ENCODE data around the gene OR52A5.

Gene OR52A5

DNA sequence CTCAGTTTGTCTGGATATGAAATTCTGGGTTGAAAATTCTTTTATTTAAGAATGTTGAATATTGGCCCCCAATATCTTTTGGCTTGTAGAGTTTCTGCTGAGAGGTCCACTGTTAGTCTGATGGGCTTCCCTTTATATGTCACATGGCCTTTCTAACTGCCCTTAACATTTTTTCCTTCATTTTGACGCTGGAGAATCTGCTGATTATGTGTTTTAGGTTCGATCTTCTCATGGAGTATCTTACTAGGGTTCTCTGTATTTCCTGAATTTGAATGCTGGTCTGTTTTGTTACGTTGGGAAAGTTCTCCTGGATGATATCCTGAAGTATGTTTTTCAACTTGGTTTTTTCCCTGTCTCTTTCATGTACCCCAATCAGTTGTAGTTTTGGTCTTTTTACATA is 22.8 kb downstream of the OR52A5 start:
- DNase-seq (ENCODE audit: low read depth), result no peak

DNA sequence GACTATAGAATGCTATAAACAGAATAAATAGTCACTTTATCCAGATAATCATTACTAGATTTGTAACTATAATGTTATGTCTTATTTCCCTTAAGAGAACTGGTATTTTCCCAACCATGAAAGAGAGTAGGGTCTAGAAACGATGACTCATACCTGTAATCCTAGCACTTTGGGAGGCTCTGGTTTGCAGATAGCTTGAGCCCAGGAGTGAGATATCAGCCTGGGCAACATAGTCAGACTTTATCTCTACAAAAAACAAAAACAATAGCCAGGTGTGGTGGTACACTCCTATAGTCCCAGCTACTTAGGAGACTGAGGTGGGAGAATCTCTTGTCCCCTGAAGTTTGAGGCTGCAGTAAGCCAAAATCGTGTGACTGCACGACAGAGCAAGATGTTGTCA is 30.9 kb downstream of the OR52A5 start:
- DNase-seq (ENCODE audit: low read depth), result no peak

GRCh38 chr11:5103066-5103465 is 35.1 kb downstream of the OR52A5 start:
- no peak for DNase-seq (ENCODE audit: low read depth)

- no peak for DNase-seq (ENCODE audit: low read depth)
Measured at GRCh38 chr11:5102246-5102645, 35.9 kb downstream of the OR52A5 start.

DNA sequence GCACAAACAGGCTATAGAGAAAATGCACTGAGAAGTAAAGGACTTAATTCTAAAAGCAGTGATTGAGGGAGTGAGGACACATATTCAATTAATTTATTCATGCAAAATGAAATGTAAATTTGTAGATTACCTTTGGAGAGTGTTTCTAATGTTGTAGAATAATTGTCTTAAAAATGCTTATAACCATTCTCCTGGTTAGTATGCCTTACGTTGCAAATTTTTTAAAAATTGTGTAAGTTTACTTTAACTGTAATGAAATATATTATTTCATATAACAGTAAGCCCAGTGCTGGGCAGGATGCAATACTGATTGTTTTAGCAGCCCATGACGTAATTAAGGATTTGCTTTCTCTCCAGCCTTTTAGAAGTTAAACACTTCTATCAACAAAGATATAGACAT is 42.1 kb downstream of the OR52A5 start:
- no peak for DNase-seq (ENCODE audit: low read depth)

- no peak for DNase-seq (ENCODE audit: low read depth)
Measured at GRCh38 chr11:5092821-5093585, 45.2 kb downstream of the OR52A5 start.

- DNase-seq (ENCODE audit: low read depth), result no peak
Measured at GRCh38 chr11:5090668-5091067, 47.5 kb downstream of the OR52A5 start.

- DNase-seq (ENCODE audit: low read depth), result no peak
Measured at GRCh38 chr11:5088556-5088955, 49.6 kb downstream of the OR52A5 start.

GRCh38 chr11:5083602-5084001 is 54.6 kb downstream of the OR52A5 start:
- DNase-seq (ENCODE audit: low read depth), result no peak

DNA sequence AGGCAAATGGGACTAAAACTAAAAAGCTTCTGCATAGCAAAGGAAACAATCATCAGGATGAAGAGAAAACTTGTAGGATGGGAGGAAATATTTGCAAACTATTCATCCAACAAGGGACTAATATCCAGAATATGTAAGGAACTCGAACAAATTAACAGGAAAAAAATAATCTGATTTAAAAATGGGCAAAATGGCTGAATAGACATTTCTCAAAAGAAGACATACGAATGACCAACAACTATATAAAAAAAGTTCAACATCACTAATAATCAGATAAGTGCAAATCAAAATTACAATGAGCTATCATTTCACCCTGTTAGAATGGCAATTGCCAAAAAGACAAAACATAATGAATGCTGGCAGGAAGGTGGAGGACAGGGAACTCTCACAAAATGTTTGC is 56.8 kb downstream of the OR52A5 start:
- no peak for DNase-seq (ENCODE audit: low read depth)

Measured in fibroblast of the conjunctiva (primary cell).